GM19351 (cell line): ENCODE measurements around the gene CNPY1.

ENCODE experiments used
- ATAC-seq: cut with Tn5 transposase; IDR thresholded peaks from one replicate; pipeline ENCODE4 v1.9.1; 2021; ENCODE audit warnings: mild to moderate bottlenecking, moderate library complexity; ENCODE audit not compliant: unreplicated experiment

CNPY1 gene

GRCh38 chr7:155560196-155560885 is 14.0 kb upstream of the CNPY1 start:
- ATAC-seq: no peak

- no peak for ATAC-seq
These were observed 13.3 kb upstream of the CNPY1 start for GRCh38 chr7:155559519-155560108.

GRCh38 chr7:155558961-155559360 is 12.6 kb upstream of the CNPY1 start:
- no peak for ATAC-seq

GRCh38 chr7:155558351-155558750 is 12.0 kb upstream of the CNPY1 start:
- ATAC-seq: no peak

GRCh38 chr7:155557778-155558177 is 11.4 kb upstream of the CNPY1 start:
- ATAC-seq: no peak

GRCh38 chr7:155556763-155557162 is 10.4 kb upstream of the CNPY1 start:
- no peak for ATAC-seq

GRCh38 chr7:155555116-155555695 is 8.8 kb upstream of the CNPY1 start:
- no peak for ATAC-seq

- no peak for ATAC-seq
These were observed 7.5 kb upstream of the CNPY1 start for GRCh38 chr7:155553871-155554270.

- no peak for ATAC-seq
These were observed 5.6 kb upstream of the CNPY1 start for GRCh38 chr7:155551785-155552611.

GRCh38 chr7:155550916-155551315 is 4.6 kb upstream of the CNPY1 start:
- no peak for ATAC-seq

- no peak for ATAC-seq
These were observed 2.9 kb upstream of the CNPY1 start for GRCh38 chr7:155549226-155549625.

GRCh38 chr7:155547161-155547791 is 917 bp upstream of the CNPY1 start:
- ATAC-seq: no peak

GRCh38 chr7:155545348-155545747 is 1.0 kb downstream of the CNPY1 start:
- ATAC-seq: no peak

- ATAC-seq: no peak
These were observed 1.9 kb downstream of the CNPY1 start for GRCh38 chr7:155544485-155544884.

- ATAC-seq: no peak
These were observed 2.4 kb downstream of the CNPY1 start for GRCh38 chr7:155543926-155544325.

GRCh38 chr7:155543011-155543876 is 3.1 kb downstream of the CNPY1 start:
- ATAC-seq: no peak

- ATAC-seq: no peak
These were observed 4.2 kb downstream of the CNPY1 start for GRCh38 chr7:155541986-155542675.

- no peak for ATAC-seq
These were observed 5.8 kb downstream of the CNPY1 start for GRCh38 chr7:155540553-155540952.

GRCh38 chr7:155538293-155538692 is 8.1 kb downstream of the CNPY1 start:
- ATAC-seq: no peak

- no peak for ATAC-seq
These were observed 9.9 kb downstream of the CNPY1 start for GRCh38 chr7:155536451-155536850.
